NCI-H82 treated with DMSO at 0.1 percent for 48 hours (cell line): ENCODE measurements around the gene TMEM63B.
"Not testable (repeated sequence)": the region's sequence is repeated elsewhere in the genome, so short reads cannot be mapped to it uniquely, and the experiment has no call there.

Experiments used
- DNase-seq: peaks from one replicate; lab custom pipeline; 2025; ENCODE audit not compliant: unreplicated experiment; lab: John Stamatoyannopoulos, UW

The TMEM63B gene

GRCh38 chr6:44142835-44143234 is 15.5 kb downstream of the TMEM63B start:
- DNase-seq = no peak

- DNase-seq = no peak
These were observed 16.4 kb downstream of the TMEM63B start for GRCh38 chr6:44143731-44144130.

- not testable (repeated sequence) for DNase-seq
These were observed 17.2 kb downstream of the TMEM63B start for GRCh38 chr6:44144536-44144935.

- no peak for DNase-seq
These were observed 18.5 kb downstream of the TMEM63B start for GRCh38 chr6:44145839-44146238.

- DNase-seq = no peak
These were observed 19.3 kb downstream of the TMEM63B start for GRCh38 chr6:44146685-44147084.

GRCh38 chr6:44147256-44147655 is 19.9 kb downstream of the TMEM63B start:
- DNase-seq = no peak

- DNase-seq = no peak
These were observed 21.0 kb downstream of the TMEM63B start for GRCh38 chr6:44148306-44148705.

- DNase-seq = no peak
These were observed 22.1 kb downstream of the TMEM63B start for GRCh38 chr6:44149369-44150012.

- no peak for DNase-seq
These were observed 23.1 kb downstream of the TMEM63B start for GRCh38 chr6:44150317-44150917.

GRCh38 chr6:44151348-44152108 is 24.2 kb downstream of the TMEM63B start:
- DNase-seq = peak; percentile 26

- no peak for DNase-seq
These were observed 24.7 kb downstream of the TMEM63B start for GRCh38 chr6:44152109-44152461.

GRCh38 chr6:44152533-44152932 is 25.2 kb downstream of the TMEM63B start:
- no peak for DNase-seq

- DNase-seq = no peak
These were observed 26.7 kb downstream of the TMEM63B start for GRCh38 chr6:44154067-44154466.

- no peak for DNase-seq
These were observed 29.3 kb downstream of the TMEM63B start for GRCh38 chr6:44156494-44157151.

GRCh38 chr6:44157152-44157521 is 29.8 kb downstream of the TMEM63B start:
- DNase-seq = no peak

GRCh38 chr6:44158770-44159228 is 31.4 kb downstream of the TMEM63B start, which contains the start of gene CAPN11:
Gene CAPN11 (plus strand): TSS chr6:44158820. CDS start chr6:44158849, 29 bp downstream.
- no peak for DNase-seq

GRCh38 chr6:44161997-44162338 is 34.6 kb downstream of the TMEM63B start:
- no peak for DNase-seq

- DNase-seq = no peak
These were observed 35.7 kb downstream of the TMEM63B start for GRCh38 chr6:44162876-44163625.

- DNase-seq = no peak
These were observed 38.8 kb downstream of the TMEM63B start for GRCh38 chr6:44166116-44166515.

GRCh38 chr6:44166591-44167184 is 39.3 kb downstream of the TMEM63B start:
- no peak for DNase-seq

GRCh38 chr6:44167567-44167966 is 40.2 kb downstream of the TMEM63B start:
- no peak for DNase-seq
